Activated CD4-positive, alpha-beta T cell treated with anti-CD3 and anti-CD28 coated beads, Interleukin-2, amount 10 ng/mL, durations not matched to agents 24 days and 14 days (primary cell): ENCODE data around the gene ABHD1. TPM values are rescaled to one million over a fixed set of nuclear protein-coding genes. Genes with fewer than 3 reads are reported as not detected.
A peak's percentile ranks its signal among the peaks of the same experiment; 100 is the strongest.
"Not testable (repeated sequence)": the region's sequence is repeated elsewhere in the genome, so short reads cannot be mapped to it uniquely, and the experiment has no call there.

ENCODE experiments used
- DNase-seq: peaks from one replicate; pipeline ENCODE4 v3.0.0; 2022
- H3K27ac Mint-ChIP-seq: one replicate; pipeline ENCODE4 v1.8.0; 2022; ENCODE audit warnings: mild to moderate bottlenecking, mixed read lengths
- H3K27me3 Mint-ChIP-seq: one replicate; pipeline ENCODE4 v1.8.0; 2022; ENCODE audit warnings: mixed read lengths
- H3K36me3 Mint-ChIP-seq: one replicate; pipeline ENCODE4 v1.8.0; 2022; ENCODE audit warnings: low read depth, mild to moderate bottlenecking, mixed read lengths
- H3K4me1 Mint-ChIP-seq: one replicate; pipeline ENCODE4 v1.8.0; 2021; ENCODE audit warnings: mixed read lengths
- H3K4me3 Mint-ChIP-seq: one replicate; pipeline ENCODE4 v1.8.0; 2022; ENCODE audit warnings: mild to moderate bottlenecking, moderate library complexity, mixed read lengths
- H3K9me3 Mint-ChIP-seq: one replicate; pipeline ENCODE4 v1.8.0; 2021; ENCODE audit warnings: mixed read lengths
- intact Hi-C: fragments of 100-400 bp; cut with micrococcal nuclease; formaldehyde crosslinking; loops from one replicate; pipeline ENCODE4 v1.15.1; 2023
- total RNA-seq: library from RNA; stranded (reverse); gene quantifications from 2 replicates; pipeline ENCODE4 v1.2.3, GENCODE V29; 2022

ABHD1 gene
- total RNA-seq, 1 donor from 2014 or later, result 0.23 TPM

DNA sequence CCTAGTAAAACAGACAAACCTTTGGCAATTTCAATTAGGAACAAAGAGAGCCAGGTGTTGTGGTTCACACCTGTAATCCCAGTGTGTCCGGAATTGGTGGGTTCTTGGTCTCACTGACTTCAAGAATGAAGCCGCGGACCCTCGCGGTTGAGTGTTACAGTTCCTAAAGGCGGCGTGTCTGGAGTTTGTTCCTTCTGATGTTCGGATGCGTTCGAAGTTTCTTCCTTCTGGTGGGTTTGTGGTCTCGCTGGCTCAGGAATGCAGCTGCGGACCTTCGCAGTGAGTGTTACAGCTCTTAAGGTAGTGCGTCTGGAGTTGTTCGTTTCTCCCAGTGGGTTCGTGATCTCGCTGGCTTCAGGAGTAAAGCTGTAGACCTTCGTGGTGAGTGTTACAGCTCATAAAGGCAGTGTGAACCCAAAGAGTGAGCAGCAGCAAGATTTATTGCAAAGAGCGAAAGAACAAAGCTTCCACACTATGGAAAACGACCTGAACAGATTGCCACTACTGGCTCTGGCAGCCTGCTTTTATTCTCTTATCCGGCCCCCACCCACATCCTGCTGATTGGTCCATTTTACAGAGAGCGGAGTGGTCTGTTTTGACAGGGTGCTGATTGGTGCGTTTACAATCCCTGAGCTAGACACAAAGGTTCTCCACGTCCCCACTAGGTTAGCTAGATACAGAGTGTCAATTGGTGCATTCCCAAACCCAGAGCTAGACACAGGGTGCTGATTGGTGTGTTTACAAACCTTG is 12.8 kb upstream of the ABHD1 start:
- peaks cover 11% of the 10 kb centered on the region for H3K27me3 Mint-ChIP-seq
- DNase-seq, intact Hi-C loops, H3K9me3 Mint-ChIP-seq, H3K4me1 Mint-ChIP-seq, H3K27ac Mint-ChIP-seq, H3K4me3 Mint-ChIP-seq, H3K36me3 Mint-ChIP-seq: not testable (repeated sequence)

DNA sequence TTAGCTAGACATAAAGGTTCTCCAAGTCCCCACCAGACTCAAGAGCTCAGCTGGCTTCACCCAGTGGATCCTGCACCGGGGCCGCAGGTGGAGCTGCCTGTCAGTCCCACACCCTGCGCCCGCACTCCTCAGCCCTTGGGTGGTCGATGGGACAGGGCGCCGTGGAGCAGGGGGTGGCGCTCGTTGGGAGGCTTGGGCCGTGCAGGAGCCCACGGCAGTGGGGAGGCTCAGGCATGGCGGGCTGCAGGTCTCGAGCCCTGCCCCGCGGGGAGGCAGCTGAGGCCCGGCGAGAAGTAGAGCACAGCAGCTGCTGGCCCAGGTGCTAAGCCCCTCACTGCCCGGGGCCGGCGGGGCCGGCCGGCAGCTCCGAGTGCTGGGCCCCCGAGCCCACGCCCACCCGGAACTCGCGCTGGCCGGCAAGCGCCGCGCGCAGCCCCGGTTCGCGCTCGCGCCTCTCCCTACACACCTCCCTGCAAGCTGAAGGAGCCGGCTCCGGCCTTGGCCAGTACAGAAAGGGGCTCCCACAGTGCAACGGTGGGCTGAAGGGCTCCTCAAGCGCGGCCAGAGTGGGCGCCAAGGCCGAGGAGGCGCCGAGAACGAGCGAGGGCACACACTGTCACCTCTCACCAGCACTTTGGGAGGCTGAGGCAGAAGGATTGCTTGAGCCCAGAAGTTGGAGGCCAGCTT is 12.1 kb upstream of the ABHD1 start:
- DNase-seq, H3K36me3 Mint-ChIP-seq, H3K4me3 Mint-ChIP-seq, H3K27ac Mint-ChIP-seq, H3K9me3 Mint-ChIP-seq, H3K4me1 Mint-ChIP-seq, intact Hi-C loops: not testable (repeated sequence)
- peaks cover 11% of the 10 kb centered on the region for H3K27me3 Mint-ChIP-seq

DNA sequence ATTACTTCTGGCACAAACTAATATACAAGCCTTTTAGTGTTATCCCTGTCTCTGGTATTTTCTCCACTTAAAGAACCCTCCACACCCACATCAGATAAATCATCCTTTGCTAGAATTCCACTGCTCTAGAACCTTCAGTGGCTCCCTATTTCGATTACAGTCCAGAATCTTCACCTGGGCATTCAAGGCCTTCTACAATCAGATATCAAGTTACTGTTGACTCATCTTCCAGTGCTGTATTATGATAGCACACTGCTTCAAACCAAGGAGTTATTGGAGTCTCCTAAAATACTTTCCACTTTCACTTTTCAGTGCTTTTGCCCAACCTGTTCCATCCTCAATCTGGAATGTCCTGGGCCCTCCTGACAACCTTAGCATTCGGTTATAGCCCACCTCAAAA is 8.1 kb upstream of the ABHD1 start:
- no peaks in the 10 kb centered on the region for H3K36me3 Mint-ChIP-seq
- no peak overlapping the region for H3K27ac Mint-ChIP-seq
- no peak for DNase-seq
- no peak overlapping the region for H3K4me3 Mint-ChIP-seq
- intact Hi-C loops, result no loop called here
- H3K27me3 Mint-ChIP-seq, result peaks cover 30% of the 10 kb centered on the region
- H3K9me3 Mint-ChIP-seq, result no peaks in the 10 kb centered on the region
- peaks cover 9% of the 10 kb centered on the region for H3K4me1 Mint-ChIP-seq

DNA sequence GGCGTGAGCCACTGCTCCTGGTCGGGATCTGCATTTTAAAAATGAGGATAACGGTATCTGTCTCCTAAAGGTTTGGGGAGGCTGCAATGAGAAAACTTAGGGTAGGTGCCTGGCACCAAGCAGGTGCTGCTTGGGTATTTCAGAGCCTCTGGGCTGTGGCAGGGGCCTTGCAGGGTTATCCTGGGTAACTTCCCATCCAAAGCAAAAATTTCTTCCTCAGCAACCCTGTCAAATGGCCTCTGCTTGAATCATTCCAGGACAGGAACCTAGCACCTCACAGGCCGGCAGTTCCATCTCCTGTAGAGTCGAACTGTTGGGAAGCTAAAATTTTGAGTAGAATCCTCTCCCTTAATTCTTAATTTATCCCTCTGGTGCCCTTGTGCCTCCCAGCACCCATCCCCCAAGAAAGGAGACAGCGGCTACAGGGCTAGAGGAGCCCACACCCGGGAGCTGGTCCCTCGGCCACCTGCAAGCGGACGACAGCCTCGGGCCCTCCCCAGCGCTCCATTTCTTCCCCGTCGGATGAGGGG is 5.6 kb upstream of the ABHD1 start:
- intact Hi-C loops, result no loop called here
- H3K4me1 Mint-ChIP-seq, result peaks cover 9% of the 10 kb centered on the region
- DNase-seq, result no peak
- peak overlapping the region; percentile 73 for H3K4me3 Mint-ChIP-seq
- H3K9me3 Mint-ChIP-seq, result no peaks in the 10 kb centered on the region
- no peaks in the 10 kb centered on the region for H3K36me3 Mint-ChIP-seq
- peaks cover 48% of the 10 kb centered on the region for H3K27me3 Mint-ChIP-seq
- no peak overlapping the region for H3K27ac Mint-ChIP-seq

DNA sequence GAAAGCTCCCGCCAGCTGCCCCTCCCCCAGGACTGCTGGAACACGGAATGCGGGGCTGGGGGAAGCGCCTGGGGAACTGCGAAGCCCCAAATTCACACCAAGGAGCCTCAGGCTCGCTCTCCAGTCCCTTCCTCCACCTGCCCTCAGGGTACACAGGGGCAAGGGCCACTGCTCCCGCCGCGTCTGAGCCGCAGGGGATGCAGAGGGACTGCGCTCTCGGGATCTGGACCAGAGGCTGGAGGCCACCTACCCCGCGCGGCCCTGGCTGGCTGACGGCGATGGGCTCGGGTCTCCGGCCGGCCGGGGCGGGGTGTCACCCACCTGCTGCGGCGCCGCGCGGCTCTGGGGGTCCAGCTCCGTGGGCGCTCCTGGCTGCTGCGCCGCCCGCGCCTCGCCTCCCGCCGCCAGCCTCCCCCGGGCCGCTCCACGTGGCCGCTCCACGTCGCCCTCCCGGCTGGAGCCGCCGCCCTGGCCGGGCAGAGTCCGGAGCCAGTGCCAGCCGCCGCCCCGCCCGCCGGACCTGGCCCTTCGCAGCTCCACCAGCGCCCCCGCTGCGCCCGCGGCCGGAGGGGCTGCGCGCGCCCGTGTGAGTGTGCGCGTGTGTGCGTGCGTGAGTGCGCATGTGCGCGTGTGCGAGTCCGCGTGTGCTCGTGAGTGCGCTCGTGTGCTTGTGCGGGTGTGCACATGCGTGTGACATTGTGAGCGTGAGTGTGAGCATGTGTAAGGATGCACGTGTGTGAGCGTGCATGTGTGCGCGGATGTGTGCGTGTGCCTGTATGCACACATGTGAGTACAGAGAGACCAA is 4.9 kb upstream of the ABHD1 start, which contains the start of gene CGREF1:
Gene CGREF1 (minus strand): TSS at position 604 of the 805 bp plus-strand sequence. CDS start 14,762 bp downstream, outside the sequence.
- peak within 1 kb of the TSS; percentile 82 for H3K4me3 Mint-ChIP-seq
- H3K4me1 Mint-ChIP-seq, result peaks cover 13% of the 10 kb centered on the region
- H3K27ac Mint-ChIP-seq, result peak within 1 kb of the TSS; percentile 29
- no peaks in the 10 kb centered on the region for H3K36me3 Mint-ChIP-seq
- intact Hi-C loops, result no loop called here
- DNase-seq, result peak; percentile 72
- no peaks in the 10 kb centered on the region for H3K9me3 Mint-ChIP-seq
- H3K27me3 Mint-ChIP-seq, result peaks cover 50% of the 10 kb centered on the region

DNA sequence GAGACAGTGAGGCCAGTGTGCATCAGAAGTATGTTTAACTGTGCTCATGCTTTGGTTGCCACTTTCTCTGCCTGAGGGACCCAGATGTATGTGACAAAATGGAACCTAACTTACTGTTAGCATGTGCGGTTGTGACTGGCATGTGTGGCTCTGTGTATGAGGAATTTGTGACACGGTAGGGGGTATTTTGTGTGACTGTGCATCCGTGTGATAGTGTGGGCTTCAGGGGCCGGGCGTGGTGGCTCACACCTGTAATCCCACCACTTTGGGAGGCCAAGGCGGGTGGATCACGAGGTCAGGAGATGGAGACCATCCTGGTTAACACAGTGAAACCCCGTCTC is 4.3 kb upstream of the ABHD1 start:
- intact Hi-C loops, H3K9me3 Mint-ChIP-seq, DNase-seq, H3K36me3 Mint-ChIP-seq: not testable (repeated sequence)
- peak overlapping the region; percentile 13 for H3K27ac Mint-ChIP-seq
- peaks cover 48% of the 10 kb centered on the region for H3K27me3 Mint-ChIP-seq
- peaks cover 16% of the 10 kb centered on the region for H3K4me1 Mint-ChIP-seq
- peak overlapping the region; percentile 82 for H3K4me3 Mint-ChIP-seq

DNA sequence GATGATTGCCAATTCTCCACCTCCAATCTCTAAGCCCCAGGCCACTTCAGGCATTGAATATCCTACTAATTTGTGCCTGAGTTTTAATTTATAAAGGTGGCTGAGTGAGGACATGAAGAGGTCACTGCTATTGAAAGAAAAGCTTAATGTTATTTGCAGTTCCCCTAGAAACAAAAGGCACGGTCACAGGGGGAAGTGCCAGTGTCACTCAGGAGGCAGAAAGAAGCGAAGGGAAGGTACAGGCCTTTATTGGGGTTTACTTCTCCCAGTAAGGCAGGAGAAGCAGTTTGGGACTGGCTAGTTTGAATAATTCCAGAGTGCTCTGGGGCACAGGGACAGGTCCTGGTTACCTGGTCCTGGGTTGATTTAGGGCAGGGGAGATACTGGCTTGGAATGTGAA is 1.7 kb upstream of the ABHD1 start:
- H3K27ac Mint-ChIP-seq, result no peak overlapping the region
- H3K4me1 Mint-ChIP-seq, result peaks cover 16% of the 10 kb centered on the region
- H3K9me3 Mint-ChIP-seq, result no peaks in the 10 kb centered on the region
- no peak overlapping the region for H3K4me3 Mint-ChIP-seq
- DNase-seq, result no peak
- intact Hi-C loops, result loop anchor here (5.0 kb wide), 1 partner anchor 70 kb away; the partner anchor contains the start of gene AGBL5
- H3K36me3 Mint-ChIP-seq, result no peaks in the 10 kb centered on the region
- peaks cover 43% of the 10 kb centered on the region for H3K27me3 Mint-ChIP-seq

DNA sequence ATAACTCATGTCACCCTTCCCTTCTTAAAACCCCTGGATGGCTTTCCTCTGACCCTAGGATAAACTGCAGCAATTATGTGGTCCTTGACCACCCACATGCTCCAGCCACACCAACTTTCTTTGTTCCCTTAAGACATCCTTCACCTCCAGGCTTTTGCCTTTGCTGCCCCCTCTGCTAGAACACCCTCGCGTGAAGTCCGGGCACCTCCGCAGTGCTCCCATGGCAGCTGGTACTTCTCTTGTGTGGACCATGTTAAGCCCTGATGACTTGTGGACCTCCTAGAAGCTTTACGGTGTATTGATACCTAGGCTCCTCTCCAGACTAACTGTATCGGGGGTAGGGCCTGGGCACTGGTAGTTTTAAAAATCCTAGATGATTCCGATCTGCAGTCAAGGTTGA is 824 bp upstream of the ABHD1 start:
- H3K27ac Mint-ChIP-seq, result no peak overlapping the region
- H3K4me3 Mint-ChIP-seq, result peak overlapping the region; percentile 90
- intact Hi-C loops, result loop anchor here (1.0 to 5.0 kb wide), 2 partner anchors 12 to 70 kb away; partner anchors contain the start of genes AGBL5 and PREB
- H3K9me3 Mint-ChIP-seq, result no peaks in the 10 kb centered on the region
- DNase-seq, result no peak
- peaks cover 16% of the 10 kb centered on the region for H3K4me1 Mint-ChIP-seq
- H3K36me3 Mint-ChIP-seq, result no peaks in the 10 kb centered on the region
- peaks cover 40% of the 10 kb centered on the region for H3K27me3 Mint-ChIP-seq

DNA sequence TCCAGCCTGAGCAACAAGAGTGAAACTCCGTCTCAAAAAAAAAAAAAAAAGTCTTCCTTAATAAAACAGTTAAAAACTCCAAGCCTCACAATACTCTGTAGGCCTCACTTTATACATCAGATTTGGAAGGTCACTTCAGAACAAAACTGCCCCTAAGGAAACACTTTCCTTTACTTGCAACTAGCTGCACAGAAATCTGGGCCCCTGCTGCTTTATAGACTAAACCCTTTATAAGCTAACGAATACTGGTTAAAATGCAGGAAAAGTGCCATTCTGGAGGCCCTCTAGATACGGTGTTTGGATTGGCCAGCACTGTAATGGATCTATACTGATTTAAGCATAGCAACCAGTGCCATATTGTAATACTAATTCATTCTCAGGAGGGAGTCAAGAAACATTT is 1.5 kb downstream of the ABHD1 start:
- H3K9me3 Mint-ChIP-seq, result no peaks in the 10 kb centered on the region
- H3K4me3 Mint-ChIP-seq, result no peak overlapping the region
- intact Hi-C loops, result no loop called here
- H3K27ac Mint-ChIP-seq, result no peak overlapping the region
- peaks cover 10% of the 10 kb centered on the region for H3K36me3 Mint-ChIP-seq
- peaks cover 9% of the 10 kb centered on the region for H3K4me1 Mint-ChIP-seq
- no peak for DNase-seq
- peaks cover 24% of the 10 kb centered on the region for H3K27me3 Mint-ChIP-seq

DNA sequence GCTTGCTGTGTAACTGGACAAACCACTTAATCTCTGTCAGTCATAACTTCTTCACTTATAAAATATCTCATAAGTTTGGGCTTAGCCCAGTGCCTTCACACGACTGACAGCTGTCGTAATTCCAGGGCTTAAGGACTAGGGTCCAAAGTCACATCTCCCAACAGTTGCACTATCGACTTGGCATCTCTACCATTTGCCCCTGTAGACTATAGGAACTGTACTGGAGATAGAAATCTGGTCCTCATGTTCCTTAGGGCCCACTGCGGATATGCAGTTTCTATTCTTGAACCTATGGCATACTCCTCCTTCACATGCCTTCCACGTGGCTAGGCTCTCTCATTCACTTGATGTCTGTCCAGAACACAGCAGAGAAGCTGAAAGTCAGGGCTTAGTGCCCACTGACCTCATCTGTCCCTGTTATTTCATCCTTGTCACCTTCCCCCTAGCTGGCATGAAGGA is 2.7 kb downstream of the ABHD1 start:
- intact Hi-C loops, result no loop called here
- peaks cover 17% of the 10 kb centered on the region for H3K27me3 Mint-ChIP-seq
- no peak for DNase-seq
- H3K27ac Mint-ChIP-seq, result no peak overlapping the region
- no peak overlapping the region for H3K4me3 Mint-ChIP-seq
- peaks cover 21% of the 10 kb centered on the region for H3K36me3 Mint-ChIP-seq
- H3K9me3 Mint-ChIP-seq, result no peaks in the 10 kb centered on the region
- peaks cover 9% of the 10 kb centered on the region for H3K4me1 Mint-ChIP-seq

DNA sequence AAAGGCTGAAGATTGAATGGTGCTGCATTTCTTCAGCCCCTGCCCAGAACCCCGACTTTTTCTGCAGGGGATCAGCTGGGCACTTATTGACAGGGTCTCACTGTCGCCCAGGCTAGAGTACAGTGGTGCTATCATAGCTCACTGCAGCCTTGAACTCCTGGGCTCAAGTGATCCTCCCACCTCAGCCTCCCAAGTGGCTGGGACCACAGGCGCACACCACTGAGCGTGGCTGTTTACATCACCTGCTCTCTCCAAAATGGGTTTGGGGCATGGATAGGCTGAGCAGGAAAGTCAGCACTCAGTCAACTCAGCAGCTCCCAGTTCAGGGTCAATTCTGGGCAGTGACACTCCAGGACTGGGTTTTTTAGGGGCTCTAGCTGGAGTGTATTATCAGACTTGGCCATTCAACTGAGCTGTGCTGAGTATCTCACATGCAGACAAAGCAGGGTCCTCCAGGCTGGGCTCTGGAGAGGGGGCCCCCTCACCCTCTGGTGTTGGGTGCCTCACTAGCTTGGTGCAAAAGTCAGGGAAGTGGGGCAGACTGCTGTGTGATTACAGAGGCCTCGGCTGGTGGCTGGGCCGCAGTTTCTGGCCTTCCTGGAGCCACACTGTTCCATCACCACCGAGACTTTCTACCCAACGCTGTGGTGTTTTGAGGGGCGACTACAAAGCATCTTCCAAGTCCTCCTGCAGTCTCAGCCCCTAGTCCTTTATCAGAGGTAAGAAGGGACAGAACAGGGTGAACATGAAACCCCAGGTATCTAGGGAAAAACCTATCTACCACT is 4.5 kb downstream of the ABHD1 start:
- H3K27me3 Mint-ChIP-seq, result peaks cover 1% of the 10 kb centered on the region
- H3K9me3 Mint-ChIP-seq, result no peaks in the 10 kb centered on the region
- intact Hi-C loops, result no loop called here
- H3K4me3 Mint-ChIP-seq, result no peak overlapping the region
- DNase-seq, result no peak
- H3K27ac Mint-ChIP-seq, result no peak overlapping the region
- H3K36me3 Mint-ChIP-seq, result peaks cover 34% of the 10 kb centered on the region
- H3K4me1 Mint-ChIP-seq, result peaks cover 11% of the 10 kb centered on the region

DNA sequence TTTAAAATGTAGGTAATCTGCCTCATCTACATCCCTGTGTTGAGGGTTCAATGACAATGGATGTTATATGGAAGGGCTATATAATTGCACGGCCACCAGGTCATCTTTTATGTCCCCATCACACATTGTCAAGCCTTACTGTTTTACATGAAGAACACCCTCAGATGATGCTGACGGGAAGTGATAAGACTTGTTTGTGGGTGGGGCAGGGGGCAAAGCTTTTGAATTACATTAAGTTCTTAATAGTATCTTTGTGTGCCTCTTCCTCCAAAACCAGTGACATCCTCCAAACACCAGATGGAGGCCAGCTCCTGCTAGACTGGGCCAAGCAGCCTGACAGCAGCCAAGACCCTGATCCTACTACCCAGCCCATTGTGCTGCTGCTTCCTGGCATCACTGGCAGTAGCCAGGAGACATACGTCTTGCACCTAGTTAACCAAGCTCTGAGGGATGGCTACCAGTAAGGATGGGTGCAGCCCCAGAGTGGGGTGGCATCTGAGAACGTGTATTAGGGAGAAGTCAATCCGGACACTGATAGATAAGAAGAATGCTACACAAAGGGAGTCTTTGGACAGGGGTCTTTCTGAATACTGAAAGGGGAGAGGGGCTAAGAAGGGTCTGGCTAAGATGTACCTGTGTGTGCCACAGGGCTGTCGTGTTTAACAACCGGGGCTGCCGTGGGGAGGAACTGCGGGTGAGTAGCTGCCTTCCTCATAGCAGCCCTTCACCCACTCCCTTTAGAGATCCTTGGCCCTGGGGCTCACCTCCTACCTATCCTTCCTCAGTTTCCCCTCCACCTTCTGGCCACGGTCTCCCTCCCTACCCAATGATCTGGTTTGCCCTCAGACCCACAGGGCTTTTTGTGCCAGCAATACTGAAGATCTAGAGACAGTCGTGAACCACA is 5.3 kb downstream of the ABHD1 start:
- Mint-ChIP-seq H3K36me3 (peaks cover 41% of the 10 kb centered on the region), H3K27me3 (no peaks in the 10 kb centered on the region), H3K27ac (no peak overlapping the region), H3K9me3 (no peaks in the 10 kb centered on the region), H3K4me3 (no peak overlapping the region), H3K4me1 (peaks cover 13% of the 10 kb centered on the region)
- intact Hi-C loops, result no loop called here
- no peak for DNase-seq
